HG02885 (cell line): Measurements from ENCODE around the gene WDFY1.

Source experiments
- ATAC-seq: cut with Tn5 transposase; IDR thresholded peaks from one replicate; pipeline ENCODE4 v1.9.1; 2021; ENCODE audit warnings: mild to moderate bottlenecking; ENCODE audit not compliant: unreplicated experiment, poor library complexity

WDFY1 gene

GRCh38 chr2:223944703-223945531 is at the start of gene WDFY1:
Gene WDFY1, minus strand, starts transcription at chr2:223945335. Its CDS starts 51 bp downstream, at chr2:223945284.
- peak; percentile 74 for ATAC-seq

- no peak for ATAC-seq
Observed at GRCh38 chr2:223994562-223995162, 49.5 kb upstream of the WDFY1 start.

- ATAC-seq = peak; percentile 74
Observed at GRCh38 chr2:223993634-223994232, 48.6 kb upstream of the WDFY1 start.

DNA sequence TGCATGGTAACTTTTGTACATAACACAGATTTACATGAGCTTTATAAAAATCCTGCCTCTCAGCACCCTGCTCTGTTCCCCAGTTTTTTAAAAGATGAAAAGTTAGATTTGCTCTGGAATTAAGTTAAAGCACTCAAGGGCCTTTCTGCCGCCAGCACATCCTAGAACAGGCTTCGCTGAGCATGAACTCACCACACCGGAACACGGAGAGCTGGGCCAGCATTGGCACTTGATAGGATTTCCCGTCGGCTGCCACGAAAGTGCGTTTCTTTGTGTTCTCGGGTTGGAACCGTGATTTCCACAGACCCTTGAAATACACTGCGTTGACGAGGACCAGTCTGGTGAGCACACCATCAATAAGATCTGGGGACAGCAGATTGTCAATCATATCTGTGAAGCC is 46.5 kb upstream of the WDFY1 start:
- ATAC-seq = no peak

DNA sequence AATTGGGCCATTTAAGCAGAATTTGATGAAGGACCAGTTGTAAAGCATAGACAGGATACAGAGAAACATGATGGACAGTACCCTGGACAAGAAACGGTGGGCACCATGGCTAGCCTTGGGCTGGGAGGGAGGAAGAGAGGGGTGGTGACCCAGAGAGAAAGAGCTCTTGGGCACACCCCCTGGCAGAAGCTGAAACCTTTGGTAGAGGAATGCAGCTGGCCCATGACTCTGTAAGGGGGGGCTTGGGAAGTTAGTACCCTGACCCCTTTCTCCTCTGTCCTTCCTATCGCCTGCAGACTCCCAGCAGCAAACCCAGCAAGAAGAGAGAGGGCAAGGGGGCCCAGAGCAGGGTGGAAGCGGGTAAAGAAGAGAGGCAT is 44.7 kb upstream of the WDFY1 start:
- ATAC-seq = no peak

DNA sequence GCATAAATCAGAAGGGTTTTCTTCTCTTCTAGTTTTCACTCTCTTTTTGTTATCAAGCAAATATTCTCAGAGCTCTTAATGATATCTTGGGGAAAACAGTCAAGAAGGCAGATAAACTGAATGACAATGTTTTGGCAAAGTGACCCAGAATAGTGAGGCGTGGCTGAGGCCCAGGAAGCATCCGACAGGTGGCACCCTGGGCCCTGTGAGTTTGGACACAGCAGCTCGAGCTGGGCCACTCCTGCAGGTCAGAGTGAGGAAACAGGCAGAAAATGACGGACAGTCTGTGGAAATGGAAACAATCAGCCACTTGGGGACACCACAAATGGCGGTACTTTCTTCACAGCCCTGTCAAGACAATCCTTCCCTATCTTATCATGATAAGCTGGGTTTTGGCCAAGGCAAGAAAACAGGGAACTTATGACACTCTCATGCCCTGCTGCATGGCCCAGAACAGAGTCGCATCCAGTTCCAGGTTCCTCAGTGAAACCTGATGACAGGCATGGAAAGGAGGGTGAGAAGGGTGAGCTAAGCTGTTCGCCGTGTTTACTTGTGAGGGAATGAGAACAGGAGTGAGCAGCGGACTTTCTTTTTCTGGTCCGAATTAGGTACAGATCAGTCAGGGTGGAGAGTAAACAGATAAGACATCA is 44.2 kb upstream of the WDFY1 start:
- ATAC-seq = peak; percentile 56

DNA sequence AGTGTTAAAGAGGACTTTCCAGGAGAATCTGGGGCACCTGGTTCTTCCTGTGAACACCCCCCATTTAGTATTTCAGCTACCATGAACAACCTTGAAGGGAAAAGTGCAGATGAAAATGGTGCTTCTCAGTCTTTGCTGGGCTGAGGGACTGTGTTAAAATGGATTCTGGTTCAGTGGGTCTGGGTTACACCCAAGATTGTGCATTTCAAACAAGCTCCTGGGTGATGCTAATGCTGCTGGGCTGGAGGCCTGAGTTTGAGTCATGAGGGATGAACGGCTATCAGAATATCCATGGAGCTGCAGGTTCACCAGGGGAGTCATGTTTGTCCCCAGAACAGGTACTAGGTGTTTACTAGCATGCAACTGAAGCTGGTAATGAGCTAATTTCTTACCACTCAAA is 36.1 kb upstream of the WDFY1 start:
- ATAC-seq = no peak

GRCh38 chr2:223980803-223981202 is 35.7 kb upstream of the WDFY1 start:
- ATAC-seq = no peak

DNA sequence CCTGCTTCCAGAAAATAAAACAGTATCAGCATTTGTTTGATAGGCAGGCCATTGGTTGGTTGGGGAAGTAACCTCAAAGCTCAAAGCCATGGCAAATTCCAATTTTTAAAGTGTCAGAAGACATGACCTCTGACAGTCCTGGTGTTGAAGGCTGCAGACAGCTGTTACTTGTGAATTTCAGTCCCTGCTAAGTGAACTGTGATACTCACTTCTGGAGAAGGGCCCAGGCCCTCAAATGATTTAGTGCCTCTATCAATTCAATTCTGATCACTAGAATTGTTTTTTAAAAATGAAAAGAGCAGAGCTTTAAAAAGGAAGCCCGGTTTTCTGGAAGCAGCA is 35.2 kb upstream of the WDFY1 start:
- ATAC-seq = no peak

DNA sequence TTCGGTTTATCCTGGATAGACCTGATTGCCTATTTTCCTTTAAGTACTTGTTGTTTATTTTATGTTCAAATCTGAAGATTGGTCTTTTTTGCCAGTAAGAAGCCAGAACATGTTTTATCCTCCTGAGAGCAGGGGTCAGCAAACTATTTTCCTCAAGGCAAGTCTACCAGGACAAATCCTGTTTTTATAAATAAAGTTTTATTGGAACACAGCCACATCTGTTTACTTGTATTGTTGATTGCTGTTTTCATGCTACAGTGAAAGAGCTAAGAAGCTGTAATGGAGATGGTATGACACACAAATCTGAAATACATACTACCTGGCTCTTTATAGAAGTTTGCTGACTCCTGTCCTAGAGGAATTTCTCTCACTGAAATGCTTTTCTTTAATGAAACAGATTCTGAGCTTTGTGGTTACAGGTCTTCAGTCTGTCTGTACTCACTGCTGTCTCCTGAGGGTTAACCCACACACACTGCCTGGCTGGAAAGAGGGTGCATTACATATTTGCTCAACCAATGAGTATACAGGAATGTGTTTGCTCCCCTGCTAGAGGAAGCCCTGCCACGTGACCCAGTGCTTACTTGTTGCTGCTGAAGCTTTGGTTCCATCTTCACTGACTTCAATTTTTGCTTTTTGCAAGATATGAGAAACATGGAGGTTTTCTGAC is 34.7 kb upstream of the WDFY1 start:
- ATAC-seq = no peak

- no peak for ATAC-seq
Observed at GRCh38 chr2:223978451-223978850, 33.3 kb upstream of the WDFY1 start.

- no peak for ATAC-seq
Observed at GRCh38 chr2:223976635-223977226, 31.6 kb upstream of the WDFY1 start.

DNA sequence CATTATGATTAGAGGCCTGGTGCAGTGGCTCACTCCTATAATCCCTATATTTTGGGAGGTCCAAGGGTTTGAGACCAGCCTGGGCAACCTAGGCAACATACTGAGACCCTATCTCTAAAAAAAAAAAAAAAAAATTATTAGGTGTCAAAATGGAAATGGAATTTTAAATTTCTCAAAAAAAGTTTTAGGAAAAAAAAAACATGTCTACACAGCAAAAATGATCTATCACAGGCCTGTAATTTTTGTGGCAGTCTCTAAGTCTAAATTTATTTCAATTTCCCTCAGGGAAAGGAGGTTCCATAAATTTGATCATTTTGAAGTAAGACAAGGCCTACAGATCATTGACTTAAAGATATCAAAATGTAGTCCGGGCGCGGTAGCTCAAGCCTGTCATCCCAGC is 28.5 kb upstream of the WDFY1 start:
- no peak for ATAC-seq

DNA sequence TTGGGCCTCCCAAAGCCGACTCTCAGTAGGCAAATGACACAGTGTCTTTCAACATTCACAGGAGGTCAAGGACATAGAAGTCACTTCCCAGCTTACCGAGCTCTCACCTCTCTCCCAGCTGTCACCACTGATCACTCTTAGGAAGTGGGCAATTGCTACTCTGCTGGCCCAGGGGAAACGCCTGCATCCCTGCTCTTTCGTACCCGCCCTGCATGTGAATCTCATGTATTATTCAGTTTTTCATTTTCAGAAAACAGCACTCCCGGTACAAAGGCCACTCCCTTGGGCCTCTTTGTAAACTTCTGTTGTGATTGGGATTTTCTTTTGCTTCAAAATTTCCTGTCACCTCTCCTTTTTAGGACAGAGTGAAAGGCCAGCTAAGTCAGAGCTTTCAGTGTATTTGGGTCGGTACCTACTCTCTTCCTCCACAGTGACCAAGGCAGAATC is 27.5 kb upstream of the WDFY1 start:
- no peak for ATAC-seq

- ATAC-seq = no peak
Observed at GRCh38 chr2:223971731-223972130, 26.6 kb upstream of the WDFY1 start.

- ATAC-seq = peak; percentile 71
Observed at GRCh38 chr2:223970343-223971128, 25.4 kb upstream of the WDFY1 start.

DNA sequence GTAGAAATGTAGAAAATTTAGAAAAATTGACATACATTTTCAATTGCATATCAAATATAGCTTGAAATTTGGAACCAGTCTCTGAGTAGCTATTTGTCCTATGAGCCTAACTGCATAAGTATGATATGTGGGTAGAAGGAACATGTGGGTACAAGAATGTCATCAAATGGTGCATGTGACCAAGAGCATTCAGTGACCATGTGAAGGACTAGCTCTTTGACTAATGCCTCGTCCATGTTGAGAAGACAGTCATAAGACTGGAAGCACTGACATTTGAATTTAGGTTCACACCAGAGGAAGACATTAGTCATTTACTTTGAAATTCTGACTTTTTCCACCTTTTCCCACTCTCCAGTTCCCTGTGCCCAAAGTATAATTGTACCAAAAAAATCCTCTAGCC is 24.7 kb upstream of the WDFY1 start:
- ATAC-seq = no peak

- no peak for ATAC-seq
Observed at GRCh38 chr2:223969315-223969714, 24.2 kb upstream of the WDFY1 start.

DNA sequence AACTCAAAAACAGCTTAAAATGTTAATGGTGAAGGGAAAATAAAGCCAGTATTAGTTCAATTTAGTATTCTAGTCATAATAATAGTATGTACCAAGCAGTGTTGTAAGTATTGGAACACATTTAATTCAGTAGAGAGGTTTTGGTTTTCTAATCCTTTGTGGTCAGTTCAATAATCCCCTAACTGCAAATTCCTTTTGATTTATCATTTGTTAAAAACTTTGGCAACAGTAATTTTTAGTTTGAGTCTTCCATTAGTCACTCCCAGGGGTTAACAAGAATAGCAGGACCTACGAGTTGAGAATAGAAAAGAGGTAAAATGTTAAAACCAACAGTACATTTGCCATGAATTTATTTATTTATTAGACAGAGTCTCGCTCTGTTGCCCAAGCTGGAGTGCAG is 22.8 kb upstream of the WDFY1 start:
- no peak for ATAC-seq
